ENCODE data around the gene PDZD4.

PDZD4 gene

DNA sequence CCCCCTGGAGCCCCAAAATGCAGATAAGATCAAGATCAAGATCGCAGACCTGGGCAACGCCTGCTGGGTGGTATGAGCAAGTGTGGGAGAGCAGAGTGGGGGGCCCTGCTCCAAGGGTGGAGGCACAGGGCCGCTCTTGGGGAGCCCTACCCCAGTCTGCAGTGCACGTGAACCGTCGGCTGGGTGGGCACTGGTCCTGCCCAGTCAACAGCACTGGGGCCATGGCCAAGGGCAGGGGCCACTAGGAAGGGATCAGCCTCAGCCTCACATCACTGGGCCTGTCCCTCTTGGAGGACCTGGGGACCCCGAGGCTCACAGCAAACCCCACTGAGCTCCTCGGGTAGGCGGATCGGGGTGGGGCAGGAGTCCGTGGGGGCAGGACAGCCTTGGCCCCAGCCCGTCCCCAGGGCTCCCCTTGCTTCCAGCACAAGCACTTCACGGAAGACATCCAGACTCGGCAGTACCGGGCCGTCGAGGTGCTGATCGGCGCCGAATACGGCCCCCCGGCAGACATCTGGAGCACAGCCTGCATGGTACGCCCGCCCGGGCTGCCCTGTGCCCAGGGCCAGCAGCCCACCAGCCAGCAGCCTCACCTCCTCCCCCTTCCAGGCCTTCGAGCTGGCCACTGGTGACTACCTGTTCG is 45.9 kb downstream of the PDZD4 start:
- H3K36me3 ChIP-seq (replicated peaks; ENCODE audit: low read depth, low read length): no peaks in the 10 kb centered on the region
- H3K27ac ChIP-seq (ENCODE audit: low read length): no peak overlapping the region
- H3K4me2 ChIP-seq (ENCODE audit: low read length): no peak overlapping the region
- no peak overlapping the region for H3K9ac ChIP-seq (ENCODE audit: low read length)
- TF ChIP-seq EZH2phosphoT487 (IDR thresholded peaks at IDR 0.05; ENCODE audit: low read depth): no peak
- TF ChIP-seq, protein P1, sequence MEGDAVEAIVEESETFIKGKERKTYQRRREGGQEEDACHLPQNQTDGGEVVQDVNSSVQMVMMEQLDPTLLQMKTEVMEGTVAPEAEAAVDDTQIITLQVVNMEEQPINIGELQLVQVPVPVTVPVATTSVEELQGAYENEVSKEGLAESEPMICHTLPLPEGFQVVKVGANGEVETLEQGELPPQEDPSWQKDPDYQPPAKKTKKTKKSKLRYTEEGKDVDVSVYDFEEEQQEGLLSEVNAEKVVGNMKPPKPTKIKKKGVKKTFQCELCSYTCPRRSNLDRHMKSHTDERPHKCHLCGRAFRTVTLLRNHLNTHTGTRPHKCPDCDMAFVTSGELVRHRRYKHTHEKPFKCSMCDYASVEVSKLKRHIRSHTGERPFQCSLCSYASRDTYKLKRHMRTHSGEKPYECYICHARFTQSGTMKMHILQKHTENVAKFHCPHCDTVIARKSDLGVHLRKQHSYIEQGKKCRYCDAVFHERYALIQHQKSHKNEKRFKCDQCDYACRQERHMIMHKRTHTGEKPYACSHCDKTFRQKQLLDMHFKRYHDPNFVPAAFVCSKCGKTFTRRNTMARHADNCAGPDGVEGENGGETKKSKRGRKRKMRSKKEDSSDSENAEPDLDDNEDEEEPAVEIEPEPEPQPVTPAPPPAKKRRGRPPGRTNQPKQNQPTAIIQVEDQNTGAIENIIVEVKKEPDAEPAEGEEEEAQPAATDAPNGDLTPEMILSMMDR (IDR thresholded peaks at IDR 0.05; ENCODE audit: low read depth, low read length): no peak
- no peaks in the 10 kb centered on the region for H3K79me2 ChIP-seq (ENCODE audit: low read length)
- no peaks in the 10 kb centered on the region for H3K9me3 ChIP-seq (ENCODE audit: insufficient read depth, low read length)
- no peak overlapping the region for H3K4me3 ChIP-seq (ENCODE audit: low read length)
- H2AFZ ChIP-seq (ENCODE audit: low read depth, low read length): no peak overlapping the region
- H3K4me1 ChIP-seq (ENCODE audit: low read length): no peaks in the 10 kb centered on the region
- H3K27me3 ChIP-seq (ENCODE audit: low read depth, low read length): no peaks in the 10 kb centered on the region
- no peaks in the 10 kb centered on the region for H4K20me1 ChIP-seq (ENCODE audit: insufficient read depth, low read length)

GRCh38 chrX:153783378-153784013 is 46.8 kb downstream of the PDZD4 start:
- Histone ChIP-seq H3K27me3 (ENCODE audit: low read depth, low read length) (no peaks in the 10 kb centered on the region), H3K9ac (ENCODE audit: low read length) (no peak overlapping the region), H3K4me1 (ENCODE audit: low read length) (no peaks in the 10 kb centered on the region), H3K36me3 (replicated peaks; ENCODE audit: low read depth, low read length) (no peaks in the 10 kb centered on the region), H3K79me2 (ENCODE audit: low read length) (no peaks in the 10 kb centered on the region), H3K4me3 (ENCODE audit: low read length) (no peak overlapping the region), H3K4me2 (ENCODE audit: low read length) (no peak overlapping the region), H3K9me3 (ENCODE audit: insufficient read depth, low read length) (no peaks in the 10 kb centered on the region), H3K27ac (ENCODE audit: low read length) (no peak overlapping the region), H2AFZ (ENCODE audit: low read depth, low read length) (no peak overlapping the region), H4K20me1 (ENCODE audit: insufficient read depth, low read length) (no peaks in the 10 kb centered on the region)
- TF ChIP-seq, protein P1 (IDR thresholded peaks at IDR 0.05; ENCODE audit: low read depth, low read length): no peak
- no peak for TF ChIP-seq EZH2phosphoT487 (IDR thresholded peaks at IDR 0.05; ENCODE audit: low read depth)

- Histone ChIP-seq H2AFZ (ENCODE audit: low read depth, low read length) (no peak overlapping the region), H3K36me3 (replicated peaks; ENCODE audit: low read depth, low read length) (no peaks in the 10 kb centered on the region), H3K4me2 (ENCODE audit: low read length) (no peak overlapping the region), H3K9me3 (ENCODE audit: insufficient read depth, low read length) (no peaks in the 10 kb centered on the region), H4K20me1 (ENCODE audit: insufficient read depth, low read length) (no peaks in the 10 kb centered on the region), H3K27me3 (ENCODE audit: low read depth, low read length) (no peaks in the 10 kb centered on the region), H3K4me1 (ENCODE audit: low read length) (no peaks in the 10 kb centered on the region), H3K27ac (ENCODE audit: low read length) (no peak overlapping the region), H3K79me2 (ENCODE audit: low read length) (no peaks in the 10 kb centered on the region), H3K4me3 (ENCODE audit: low read length) (no peak overlapping the region), H3K9ac (ENCODE audit: low read length) (no peak overlapping the region)
- no peak for TF ChIP-seq EZH2phosphoT487 (IDR thresholded peaks at IDR 0.05; ENCODE audit: low read depth)
- TF ChIP-seq, protein P1 (IDR thresholded peaks at IDR 0.05; ENCODE audit: low read depth, low read length): no peak
Observed at GRCh38 chrX:153782871-153783270, 47.5 kb downstream of the PDZD4 start.

DNA sequence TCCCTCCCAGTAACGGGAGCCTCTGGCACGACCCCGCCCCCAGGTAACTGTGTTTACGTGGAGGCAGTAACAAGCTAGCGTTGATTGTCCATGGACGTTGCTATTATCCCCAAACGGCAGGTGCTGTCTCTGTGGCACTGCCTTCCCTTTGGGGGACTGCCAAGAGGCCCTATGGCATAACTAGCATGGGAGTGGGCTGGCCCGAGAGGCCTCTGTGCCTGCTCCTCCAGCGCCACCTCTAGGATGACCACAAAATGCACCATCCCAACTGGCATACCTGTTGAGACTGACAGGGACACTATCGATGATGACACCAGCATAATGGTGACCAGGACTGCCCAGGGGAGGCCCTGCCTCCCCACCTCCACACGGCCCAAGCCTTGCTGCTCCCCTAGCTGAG is 48.0 kb downstream of the PDZD4 start:
- no peaks in the 10 kb centered on the region for H3K36me3 ChIP-seq (replicated peaks; ENCODE audit: low read depth, low read length)
- no peaks in the 10 kb centered on the region for H3K27me3 ChIP-seq (ENCODE audit: low read depth, low read length)

More for the DNA sequence above, 48.0 kb downstream of the PDZD4 start:
- no peak overlapping the region for H2AFZ ChIP-seq (ENCODE audit: low read depth, low read length)
- H3K4me2 ChIP-seq (ENCODE audit: low read length): no peak overlapping the region
- H3K9me3 ChIP-seq (ENCODE audit: insufficient read depth, low read length): no peaks in the 10 kb centered on the region
- TF ChIP-seq, protein P1 (IDR thresholded peaks at IDR 0.05; ENCODE audit: low read depth, low read length): peak; percentile 7; the same call in 1 of the 2 replicates
- no peak for TF ChIP-seq EZH2phosphoT487 (IDR thresholded peaks at IDR 0.05; ENCODE audit: low read depth)
- no peak overlapping the region for H3K4me3 ChIP-seq (ENCODE audit: low read length)
- H3K27ac ChIP-seq (ENCODE audit: low read length): no peak overlapping the region
- no peak overlapping the region for H3K9ac ChIP-seq (ENCODE audit: low read length)
- H4K20me1 ChIP-seq (ENCODE audit: insufficient read depth, low read length): no peaks in the 10 kb centered on the region
- H3K4me1 ChIP-seq (ENCODE audit: low read length): no peaks in the 10 kb centered on the region
- H3K79me2 ChIP-seq (ENCODE audit: low read length): no peaks in the 10 kb centered on the region
